ENCODE measurements around the gene YPEL3. TPM values are rescaled to one million over a fixed set of nuclear protein-coding genes. Genes with fewer than 3 reads are reported as not detected.
A peak's percentile ranks its signal among the peaks of the same experiment; 100 is the strongest.

YPEL3 gene
- total RNA-seq, 1 donor from 2014 or later: 113 TPM

DNA sequence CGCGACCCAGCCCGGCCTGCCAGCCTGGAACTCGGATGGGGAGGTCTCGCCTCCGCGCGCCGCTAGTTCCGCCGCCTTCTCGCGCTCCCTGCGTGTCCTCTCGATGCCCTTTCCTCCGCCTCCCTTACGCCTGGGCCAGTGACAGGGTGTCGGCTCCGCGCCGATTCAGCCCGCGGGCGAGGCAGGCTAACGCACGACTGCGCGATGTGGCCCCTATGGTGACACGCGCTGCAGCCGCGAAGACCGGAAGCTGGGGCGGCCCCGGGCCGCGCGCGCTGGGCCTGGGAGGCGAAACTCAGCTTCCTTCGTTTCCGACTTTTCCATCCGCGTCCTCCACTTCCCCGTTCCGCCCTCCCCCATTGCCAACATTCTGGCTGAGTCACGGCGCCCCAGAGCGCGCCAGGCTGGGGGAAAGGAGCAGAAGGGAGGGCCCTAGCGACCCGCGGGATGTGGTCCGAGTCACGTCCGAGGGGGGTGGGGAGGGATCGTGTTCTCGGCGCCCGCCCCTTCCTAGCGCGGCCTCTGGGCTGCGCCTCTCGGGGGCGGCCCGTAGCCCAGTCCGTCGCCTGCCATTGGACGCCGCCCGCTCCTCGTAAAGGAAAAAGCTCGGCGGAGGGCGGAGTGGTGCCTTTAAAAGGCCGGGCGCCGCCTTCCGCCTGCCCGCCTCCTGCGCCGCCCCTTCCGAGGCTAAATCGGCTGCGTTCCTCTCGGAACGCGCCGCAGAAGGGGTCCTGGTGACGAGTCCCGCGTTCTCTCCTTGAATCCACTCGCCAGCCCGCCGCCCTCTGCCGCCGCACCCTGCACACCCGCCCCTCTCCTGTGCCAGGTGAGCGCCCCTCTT lies 30.7 kb downstream of the YPEL3 start, which contains the start of gene ALDOA:
ALDOA (plus strand) TSS at position 659 of the 841 bp plus-strand sequence. CDS start 1,138 bp downstream, outside the sequence.
- Histone ChIP-seq H3K36me3 (peaks cover 34% of the 10 kb centered on the region), H3K4me3 (peak within 1 kb of the TSS; percentile 95), H3K4me1 (peaks cover 47% of the 10 kb centered on the region), H3K27ac (peak within 1 kb of the TSS; percentile 99), H3K27me3 (ENCODE audit: low read depth) (no peaks in the 10 kb centered on the region), H3K9me3 (no peaks in the 10 kb centered on the region)
- ATAC-seq (peak; percentile 95 to 96), DNase-seq (peak; percentile 99)
- TF ChIP-seq, protein P1, sequence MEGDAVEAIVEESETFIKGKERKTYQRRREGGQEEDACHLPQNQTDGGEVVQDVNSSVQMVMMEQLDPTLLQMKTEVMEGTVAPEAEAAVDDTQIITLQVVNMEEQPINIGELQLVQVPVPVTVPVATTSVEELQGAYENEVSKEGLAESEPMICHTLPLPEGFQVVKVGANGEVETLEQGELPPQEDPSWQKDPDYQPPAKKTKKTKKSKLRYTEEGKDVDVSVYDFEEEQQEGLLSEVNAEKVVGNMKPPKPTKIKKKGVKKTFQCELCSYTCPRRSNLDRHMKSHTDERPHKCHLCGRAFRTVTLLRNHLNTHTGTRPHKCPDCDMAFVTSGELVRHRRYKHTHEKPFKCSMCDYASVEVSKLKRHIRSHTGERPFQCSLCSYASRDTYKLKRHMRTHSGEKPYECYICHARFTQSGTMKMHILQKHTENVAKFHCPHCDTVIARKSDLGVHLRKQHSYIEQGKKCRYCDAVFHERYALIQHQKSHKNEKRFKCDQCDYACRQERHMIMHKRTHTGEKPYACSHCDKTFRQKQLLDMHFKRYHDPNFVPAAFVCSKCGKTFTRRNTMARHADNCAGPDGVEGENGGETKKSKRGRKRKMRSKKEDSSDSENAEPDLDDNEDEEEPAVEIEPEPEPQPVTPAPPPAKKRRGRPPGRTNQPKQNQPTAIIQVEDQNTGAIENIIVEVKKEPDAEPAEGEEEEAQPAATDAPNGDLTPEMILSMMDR (IDR thresholded peaks at IDR 0.05): peak; percentile 12
- intact Hi-C loops (cut with DNase I): no loop called here

DNA sequence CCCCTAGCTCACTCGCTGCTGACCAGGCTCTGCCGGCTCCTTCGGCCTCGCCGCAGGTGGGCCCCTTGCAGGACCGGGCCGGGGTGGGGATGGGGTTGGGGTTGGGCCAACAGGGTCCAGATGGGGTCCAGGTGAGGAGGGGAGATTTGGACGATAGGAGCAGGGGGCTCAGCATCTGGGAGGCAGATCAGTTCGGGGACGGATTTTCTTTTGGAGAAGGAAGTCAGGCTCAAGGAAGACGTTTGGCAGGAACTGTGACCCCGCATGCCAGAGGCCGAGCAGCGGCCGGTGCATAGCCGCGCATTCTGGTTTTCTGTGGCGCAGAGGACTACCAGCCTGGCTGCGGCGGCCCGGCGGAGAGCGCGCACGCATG lies 31.3 kb downstream of the YPEL3 start:
- no peak for DNase-seq
- TF ChIP-seq, protein P1 (IDR thresholded peaks at IDR 0.05): no peak
- Histone ChIP-seq H3K9me3 (no peaks in the 10 kb centered on the region), H3K27me3 (ENCODE audit: low read depth) (no peaks in the 10 kb centered on the region), H3K36me3 (peaks cover 28% of the 10 kb centered on the region), H3K4me3 (peak overlapping the region; percentile 95), H3K4me1 (peaks cover 43% of the 10 kb centered on the region), H3K27ac (peak overlapping the region; percentile 99)
- intact Hi-C loops (cut with DNase I): no loop called here
- peak; percentile 0 to 5 for ATAC-seq

DNA sequence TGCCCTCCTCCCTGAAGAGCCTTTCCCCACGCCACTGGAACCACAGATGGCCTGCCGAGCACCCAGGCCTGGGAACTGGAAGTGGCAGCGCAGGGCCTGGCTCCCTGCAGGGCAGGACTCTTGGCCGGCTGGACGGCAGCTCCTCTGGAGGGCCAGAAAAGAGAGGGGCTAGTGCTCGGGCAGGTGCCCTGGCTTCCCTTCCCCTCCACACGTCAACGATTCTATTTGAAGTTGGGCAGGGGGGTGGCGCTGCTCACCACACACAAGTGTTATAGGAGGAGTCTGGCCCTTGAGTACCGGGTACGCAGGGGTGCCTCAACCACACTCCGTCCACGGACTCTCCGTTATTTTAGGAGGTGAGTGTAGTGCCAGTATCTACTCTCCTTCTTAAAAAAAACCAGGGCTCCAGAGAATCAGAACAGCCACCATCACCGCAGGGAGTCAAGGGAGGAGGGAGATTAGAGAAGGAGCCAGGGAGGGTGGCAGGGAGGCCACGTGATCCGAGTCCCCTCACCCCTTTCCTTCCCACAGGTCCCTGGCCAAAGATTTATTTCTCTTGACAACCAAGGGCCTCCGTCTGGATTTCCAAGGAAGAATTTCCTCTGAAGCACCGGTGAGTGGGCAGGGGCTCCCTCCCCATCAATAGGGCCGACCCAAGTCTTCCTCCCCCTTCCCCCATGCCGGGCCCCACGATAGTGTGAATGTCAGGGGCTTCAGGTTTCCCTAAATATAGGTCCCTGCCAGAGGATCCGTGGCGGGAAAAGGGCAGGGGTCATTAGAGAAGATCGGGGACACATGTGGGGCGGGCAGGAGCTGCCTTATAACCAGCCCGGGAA lies 31.9 kb downstream of the YPEL3 start:
- peak overlapping the region; percentile 95 for H3K4me3 ChIP-seq
- intact Hi-C loops (cut with DNase I): no loop called here
- ATAC-seq (peak; percentile 58 to 59), DNase-seq (peak; percentile 86)
- no peaks in the 10 kb centered on the region for H3K27me3 ChIP-seq (ENCODE audit: low read depth)
- peak overlapping the region; percentile 99 for H3K27ac ChIP-seq
- H3K9me3 ChIP-seq: no peaks in the 10 kb centered on the region
- peaks cover 22% of the 10 kb centered on the region for H3K36me3 ChIP-seq
- H3K4me1 ChIP-seq: peaks cover 37% of the 10 kb centered on the region
- TF ChIP-seq, protein P1 (IDR thresholded peaks at IDR 0.05): peak; percentile 33

DNA sequence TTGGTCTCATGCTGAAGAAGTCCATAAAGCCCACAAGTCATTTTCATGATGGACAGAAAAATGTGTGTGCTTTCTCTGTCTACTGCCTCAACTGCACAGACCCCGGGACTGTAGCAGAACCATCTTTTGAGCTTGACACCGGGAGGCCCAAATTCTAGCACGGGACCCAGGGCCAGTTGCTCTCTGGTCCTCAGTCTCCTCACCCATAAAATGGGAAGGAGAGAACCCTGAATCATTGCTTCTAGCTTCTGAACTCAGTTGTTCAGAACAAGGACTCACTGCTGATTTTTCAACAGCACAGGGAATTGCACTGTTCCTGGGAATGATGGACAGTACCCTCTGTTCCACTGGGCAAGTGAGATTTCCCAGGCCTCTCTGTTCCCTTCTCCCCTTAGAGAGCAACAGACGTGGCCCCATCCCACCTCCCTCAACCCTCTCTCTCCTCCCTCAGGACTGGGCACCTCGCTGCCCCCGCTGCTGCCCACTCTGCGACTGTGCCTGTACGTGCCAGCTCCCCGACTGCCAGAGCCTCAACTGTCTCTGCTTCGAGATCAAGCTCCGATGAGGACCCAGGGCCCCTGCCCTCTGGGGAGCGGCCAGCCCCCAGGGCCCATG lies 32.6 kb downstream of the YPEL3 start:
- intact Hi-C loops (cut with DNase I): no loop called here
- peak overlapping the region; percentile 99 for H3K27ac ChIP-seq
- ATAC-seq (no peak), DNase-seq (no peak)
- H3K9me3 ChIP-seq: no peaks in the 10 kb centered on the region
- peaks cover 14% of the 10 kb centered on the region for H3K36me3 ChIP-seq
- no peaks in the 10 kb centered on the region for H3K27me3 ChIP-seq (ENCODE audit: low read depth)
- H3K4me1 ChIP-seq: peaks cover 30% of the 10 kb centered on the region
- H3K4me3 ChIP-seq: peak overlapping the region; percentile 95
- TF ChIP-seq, protein P1 (IDR thresholded peaks at IDR 0.05): no peak

DNA sequence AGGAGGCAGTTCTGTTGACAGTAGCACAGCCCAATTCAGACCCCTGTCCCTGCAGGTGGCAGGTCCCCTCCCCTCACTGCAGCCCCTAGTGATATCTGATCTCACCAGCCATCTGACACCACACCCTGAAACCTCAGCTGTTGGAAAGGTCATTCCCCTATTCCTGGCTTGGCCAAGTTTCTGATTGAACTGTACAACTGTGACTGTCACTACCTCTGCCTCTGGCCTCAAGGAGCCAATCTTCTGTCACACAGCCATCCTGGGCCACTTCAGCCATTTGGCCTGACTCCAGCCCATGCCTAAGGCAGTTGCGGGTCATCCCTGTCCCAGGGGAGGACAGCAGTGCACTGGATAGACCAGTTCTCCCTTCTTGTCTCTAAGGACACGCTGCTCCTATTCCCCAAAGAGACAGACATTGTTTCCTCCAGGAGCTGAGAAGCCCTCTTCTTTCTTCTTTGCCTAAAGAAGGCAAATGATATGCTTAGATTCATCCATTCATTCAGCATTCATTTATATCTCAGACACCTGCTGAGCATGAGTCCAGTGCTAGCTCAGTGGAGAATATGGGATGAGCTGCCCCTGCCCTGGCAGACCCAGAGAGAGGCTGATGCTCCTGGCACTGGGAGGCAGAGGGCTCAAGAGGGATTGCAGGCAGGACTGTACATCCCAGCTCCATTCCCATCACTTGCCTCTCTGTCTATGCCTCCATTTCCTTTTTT lies 35.0 kb downstream of the YPEL3 start:
- no peak for DNase-seq
- H3K4me1 ChIP-seq: peaks cover 11% of the 10 kb centered on the region
- no peak overlapping the region for H3K4me3 ChIP-seq
- no peaks in the 10 kb centered on the region for H3K9me3 ChIP-seq
- H3K27me3 ChIP-seq (ENCODE audit: low read depth): no peaks in the 10 kb centered on the region
- H3K36me3 ChIP-seq: no peaks in the 10 kb centered on the region
- intact Hi-C loops (cut with DNase I): no loop called here
- H3K27ac ChIP-seq: no peak overlapping the region
- no peak for ATAC-seq
- TF ChIP-seq, protein P1 (IDR thresholded peaks at IDR 0.05): no peak

Measured in lower lobe of right lung (tissue), 2 donors.